Measurements from ENCODE around the gene IFI35.

IFI35 gene

GRCh38 chr17:43024407-43025289 is 18.1 kb downstream of the IFI35 start, which contains the start of gene RND2:
RND2 (plus strand) TSS chr17:43025231; CDS start chr17:43025348, 117 bp downstream.
- DNase-seq = peak; percentile 86 to 91
- TF ChIP-seq GATA1 (IDR thresholded peaks at IDR 0.05; ENCODE audit: low read depth, low read length) (no peak), POLR2A (IDR thresholded peaks at IDR 0.05; ENCODE audit: low read length) (no peak)

GRCh38 chr17:43025290-43025657 is 18.7 kb downstream of the IFI35 start:
- DNase-seq = no peak
- TF ChIP-seq GATA1 (IDR thresholded peaks at IDR 0.05; ENCODE audit: low read depth, low read length) = no peak
- no peak for TF ChIP-seq POLR2A (IDR thresholded peaks at IDR 0.05; ENCODE audit: low read length)

DNA sequence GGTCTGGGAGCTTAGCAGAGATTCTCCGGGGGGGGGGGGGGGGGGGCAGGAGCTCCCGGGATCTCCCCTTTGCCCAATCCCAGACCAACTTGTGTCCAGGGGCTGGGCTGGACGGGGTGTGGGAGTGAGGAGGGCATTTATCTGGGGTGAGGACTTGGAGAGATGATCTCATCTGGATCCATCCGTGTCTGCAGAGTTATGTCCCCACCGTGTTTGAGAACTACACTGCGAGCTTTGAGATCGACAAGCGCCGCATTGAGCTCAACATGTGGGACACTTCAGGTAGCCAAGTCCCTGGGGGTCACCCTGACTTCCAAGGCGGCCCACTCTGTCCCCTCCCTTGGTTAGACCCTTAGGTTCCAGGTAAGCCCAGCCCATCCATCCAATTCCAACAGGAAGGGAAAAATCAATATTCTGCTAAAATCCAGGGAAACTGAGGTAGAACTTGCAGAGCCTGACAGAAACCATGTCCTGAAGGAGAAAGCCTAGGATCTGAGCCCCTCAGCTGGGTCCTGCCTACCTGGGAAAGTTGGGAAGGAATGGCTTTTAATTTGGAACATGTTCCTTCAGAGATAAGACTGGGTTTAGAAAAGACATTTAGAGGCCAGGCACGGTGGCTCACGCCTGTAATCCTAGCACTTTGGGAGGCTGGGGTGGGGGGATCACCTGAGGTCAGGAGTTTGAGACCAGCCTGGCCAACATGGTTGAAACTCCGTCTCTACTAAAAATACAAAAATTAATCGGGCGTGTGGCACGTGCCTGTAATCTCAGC is 19.4 kb downstream of the IFI35 start:
- no peak for DNase-seq
- TF ChIP-seq POLR2A (IDR thresholded peaks at IDR 0.05; ENCODE audit: low read length) (no peak), GATA1 (IDR thresholded peaks at IDR 0.05; ENCODE audit: low read depth, low read length) (no peak)

DNA sequence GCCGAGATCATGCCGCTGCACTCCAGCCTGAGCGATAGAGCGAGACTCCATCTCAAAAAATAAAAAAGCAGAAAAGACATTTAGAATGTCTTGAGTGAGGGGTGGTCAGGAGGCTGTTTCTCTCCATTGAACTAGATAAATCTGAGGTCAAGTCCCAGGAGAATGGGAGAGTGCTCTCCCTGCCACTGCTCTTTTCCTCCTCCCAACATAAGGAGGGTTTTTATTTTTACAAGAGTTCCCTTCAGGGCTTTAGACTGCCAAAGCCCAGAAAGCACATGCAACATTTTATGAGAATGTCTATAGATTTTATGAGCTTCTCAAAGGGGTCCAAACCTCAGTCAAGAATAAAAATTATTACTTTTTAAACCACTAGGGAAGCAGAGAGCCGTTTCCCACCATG is 20.0 kb downstream of the IFI35 start:
- TF ChIP-seq GATA1 (IDR thresholded peaks at IDR 0.05; ENCODE audit: low read depth, low read length) = no peak
- TF ChIP-seq POLR2A (IDR thresholded peaks at IDR 0.05; ENCODE audit: low read length) = no peak
- DNase-seq = no peak

DNA sequence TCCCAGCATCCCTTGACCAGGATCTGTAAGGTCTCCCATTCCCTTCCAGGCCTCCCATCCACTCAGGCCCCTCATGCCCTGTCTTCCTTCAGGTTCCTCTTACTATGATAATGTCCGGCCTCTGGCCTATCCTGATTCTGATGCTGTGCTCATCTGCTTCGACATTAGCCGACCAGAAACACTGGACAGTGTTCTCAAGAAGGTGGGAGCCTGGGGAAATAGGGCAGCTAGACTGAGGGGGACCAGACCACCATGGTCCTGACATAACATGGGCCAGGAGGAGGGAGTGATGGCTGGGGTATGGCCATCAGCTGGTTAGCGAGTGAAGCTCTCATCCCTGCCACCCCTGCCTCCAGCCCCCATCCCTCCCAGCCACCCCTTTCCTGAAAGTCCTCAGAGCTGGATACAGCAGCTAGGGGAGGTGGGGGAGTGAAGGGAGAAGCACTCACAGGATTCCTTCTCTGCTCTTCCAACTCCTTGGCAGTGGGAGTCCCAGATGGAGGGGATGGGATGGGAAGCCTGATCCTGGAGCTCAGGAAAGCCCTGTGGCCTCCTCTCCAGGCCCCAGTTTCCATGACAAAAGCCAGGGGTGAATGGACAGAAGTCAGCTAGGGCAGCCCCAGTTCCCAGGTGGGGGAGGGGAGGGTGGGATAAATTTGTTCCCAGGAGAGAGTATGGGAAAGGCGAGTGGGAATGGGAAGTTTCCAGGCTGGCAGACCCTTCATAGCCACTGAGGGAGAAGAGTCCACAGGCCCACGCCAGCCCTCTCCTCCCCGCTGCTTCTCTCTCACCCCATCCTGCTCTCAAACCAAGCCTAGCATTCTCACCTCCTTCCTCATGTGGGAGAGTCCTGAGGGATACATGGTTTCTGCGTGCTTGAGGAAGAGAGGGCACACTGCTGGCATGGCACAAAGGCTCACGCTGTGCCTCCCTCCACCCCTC is 20.8 kb downstream of the IFI35 start:
- DNase-seq = no peak
- no peak for TF ChIP-seq POLR2A (IDR thresholded peaks at IDR 0.05; ENCODE audit: low read length)
- TF ChIP-seq GATA1 (IDR thresholded peaks at IDR 0.05; ENCODE audit: low read depth, low read length) = no peak

- no peak for DNase-seq
- TF ChIP-seq POLR2A (IDR thresholded peaks at IDR 0.05; ENCODE audit: low read length) (no peak), GATA1 (IDR thresholded peaks at IDR 0.05; ENCODE audit: low read depth, low read length) (no peak)
These were observed 21.8 kb downstream of the IFI35 start for GRCh38 chr17:43028221-43028861.

- no peak for DNase-seq
These were observed 23.7 kb downstream of the IFI35 start for GRCh38 chr17:43030137-43030767.

GRCh38 chr17:43031666-43032065 is 25.1 kb downstream of the IFI35 start:
- no peak for TF ChIP-seq POLR2A (IDR thresholded peaks at IDR 0.05; ENCODE audit: low read length)
- TF ChIP-seq GATA1 (IDR thresholded peaks at IDR 0.05; ENCODE audit: low read depth, low read length) = no peak
- DNase-seq = no peak

More at GRCh38 chr17:43030137-43030767, 23.7 kb downstream of the IFI35 start:
- TF ChIP-seq GATA1 (IDR thresholded peaks at IDR 0.05; ENCODE audit: low read depth, low read length) (no peak), POLR2A (IDR thresholded peaks at IDR 0.05; ENCODE audit: low read length) (no peak)

GRCh38 chr17:43033948-43034881 is 27.6 kb downstream of the IFI35 start:
- no peak for DNase-seq
- TF ChIP-seq GATA1 (IDR thresholded peaks at IDR 0.05; ENCODE audit: low read depth, low read length) (no peak), POLR2A (IDR thresholded peaks at IDR 0.05; ENCODE audit: low read length) (no peak)

GRCh38 chr17:43034894-43035293 is 28.3 kb downstream of the IFI35 start:
- no peak for TF ChIP-seq GATA1 (IDR thresholded peaks at IDR 0.05; ENCODE audit: low read depth, low read length)
- no peak for TF ChIP-seq POLR2A (IDR thresholded peaks at IDR 0.05; ENCODE audit: low read length)
- no peak for DNase-seq

- TF ChIP-seq GATA1 (IDR thresholded peaks at IDR 0.05; ENCODE audit: low read depth, low read length) = no peak
- no peak for DNase-seq
These were observed 33.1 kb downstream of the IFI35 start for GRCh38 chr17:43039646-43040045.

DNA sequence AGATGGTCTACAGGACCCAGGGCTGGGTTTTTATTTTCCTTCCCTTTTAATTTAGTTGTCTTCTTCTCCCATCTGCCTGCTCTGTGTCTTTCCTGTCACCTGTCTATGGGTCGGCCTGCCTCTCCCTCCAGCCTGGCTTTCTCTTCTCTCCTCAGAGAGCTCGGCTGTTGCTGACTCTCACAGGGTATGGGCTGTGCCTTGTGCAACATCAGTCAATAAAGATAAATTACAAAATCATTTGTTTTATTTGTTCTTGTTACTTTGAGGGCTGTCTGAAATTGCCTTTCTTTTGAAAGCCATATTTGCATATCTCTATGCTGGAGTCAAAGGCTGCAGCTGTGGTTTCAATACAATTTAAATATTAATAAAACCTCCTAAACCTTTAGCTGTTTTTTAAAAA is 34.1 kb downstream of the IFI35 start:
- DNase-seq = no peak

More for the DNA sequence above, 34.1 kb downstream of the IFI35 start:
- no peak for TF ChIP-seq GATA1 (IDR thresholded peaks at IDR 0.05; ENCODE audit: low read depth, low read length)
- no peak for TF ChIP-seq POLR2A (IDR thresholded peaks at IDR 0.05; ENCODE audit: low read length)
